ENCODE measurements around the gene PRPS1.

- TF ChIP-seq ISL1 (CRISPR knock-in tag; IDR thresholded peaks at IDR 0.05) (no peak), CSDC2 (CRISPR knock-in tag; IDR thresholded peaks at IDR 0.05) (no peak), ESRRG (CRISPR knock-in tag; IDR thresholded peaks at IDR 0.05) (no peak), ARNTL (CRISPR knock-in tag; IDR thresholded peaks at IDR 0.05; ENCODE audit: borderline replicate concordance, low read depth) (no peak), CREB5 (CRISPR knock-in tag; IDR thresholded peaks at IDR 0.05; ENCODE audit: low read depth) (no peak), TSHZ2 (CRISPR knock-in tag; IDR thresholded peaks at IDR 0.05) (no peak), ZFP3 (CRISPR knock-in tag; IDR thresholded peaks at IDR 0.05) (no peak), BACH2 (CRISPR knock-in tag; IDR thresholded peaks at IDR 0.05; ENCODE audit: borderline replicate concordance) (no peak), RARB (CRISPR knock-in tag; IDR thresholded peaks at IDR 0.05) (no peak), ZFP30 (CRISPR knock-in tag; IDR thresholded peaks at IDR 0.05) (no peak), ZNF565 (CRISPR knock-in tag; conservative IDR thresholded peaks at IDR 0.05; ENCODE audit: low read depth) (no peak), PATZ1 (CRISPR knock-in tag; IDR thresholded peaks at IDR 0.05; ENCODE audit: borderline replicate concordance) (no peak)
These were observed 3.4 kb upstream of the PRPS1 start for GRCh38 chrX:107624893-107625292.
